HFF-Myc (cell line): ENCODE data around the gene SMARCC2.
"Not testable (repeated sequence)": the region's sequence is repeated elsewhere in the genome, so short reads cannot be mapped to it uniquely, and the experiment has no call there.

Source experiments
- DNase-seq: peaks from one replicate; pipeline ENCODE4 v3.0.0-alpha.2; 2011; ENCODE audit warnings: low read depth; ENCODE audit errors: extremely low read depth
- H3K4me3 ChIP-seq: replicated peaks from 2 replicates; pipeline ENCODE4 v1.5.1; 2011; ENCODE audit warnings: low read depth, mild to moderate bottlenecking, control low read depth, low read length
- TF ChIP-seq, protein P1 (sequence below): IDR thresholded peaks from 2 replicates; pipeline ENCODE4 v1.5.1; 2012; ENCODE audit warnings: mild to moderate bottlenecking, low read depth, low read length, control low read depth; ENCODE audit errors: missing control alignments

Gene SMARCC2

DNA sequence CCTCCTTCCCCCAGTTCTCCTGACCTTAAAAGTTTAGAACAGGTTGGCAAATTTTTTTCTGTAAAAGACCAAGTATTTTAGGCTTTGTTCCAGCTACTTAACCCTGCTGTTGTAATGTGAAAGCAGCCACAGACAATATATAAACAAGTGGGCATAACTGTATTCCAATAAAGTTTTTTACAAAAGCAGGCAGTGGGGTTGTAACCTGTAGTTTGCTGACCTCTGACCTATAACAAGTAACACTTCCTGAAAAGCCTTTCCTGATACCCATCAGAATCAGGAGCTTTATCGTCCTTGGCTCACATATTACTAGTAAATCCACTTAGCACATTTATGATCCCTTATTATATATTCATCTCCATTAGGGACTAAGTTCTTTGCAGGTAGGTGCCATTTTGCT lies 13.1 kb upstream of the SMARCC2 start:
- no peak for DNase-seq
- H3K4me3 ChIP-seq, result no peak overlapping the region
- TF ChIP-seq, protein P1, sequence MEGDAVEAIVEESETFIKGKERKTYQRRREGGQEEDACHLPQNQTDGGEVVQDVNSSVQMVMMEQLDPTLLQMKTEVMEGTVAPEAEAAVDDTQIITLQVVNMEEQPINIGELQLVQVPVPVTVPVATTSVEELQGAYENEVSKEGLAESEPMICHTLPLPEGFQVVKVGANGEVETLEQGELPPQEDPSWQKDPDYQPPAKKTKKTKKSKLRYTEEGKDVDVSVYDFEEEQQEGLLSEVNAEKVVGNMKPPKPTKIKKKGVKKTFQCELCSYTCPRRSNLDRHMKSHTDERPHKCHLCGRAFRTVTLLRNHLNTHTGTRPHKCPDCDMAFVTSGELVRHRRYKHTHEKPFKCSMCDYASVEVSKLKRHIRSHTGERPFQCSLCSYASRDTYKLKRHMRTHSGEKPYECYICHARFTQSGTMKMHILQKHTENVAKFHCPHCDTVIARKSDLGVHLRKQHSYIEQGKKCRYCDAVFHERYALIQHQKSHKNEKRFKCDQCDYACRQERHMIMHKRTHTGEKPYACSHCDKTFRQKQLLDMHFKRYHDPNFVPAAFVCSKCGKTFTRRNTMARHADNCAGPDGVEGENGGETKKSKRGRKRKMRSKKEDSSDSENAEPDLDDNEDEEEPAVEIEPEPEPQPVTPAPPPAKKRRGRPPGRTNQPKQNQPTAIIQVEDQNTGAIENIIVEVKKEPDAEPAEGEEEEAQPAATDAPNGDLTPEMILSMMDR, result no peak

DNA sequence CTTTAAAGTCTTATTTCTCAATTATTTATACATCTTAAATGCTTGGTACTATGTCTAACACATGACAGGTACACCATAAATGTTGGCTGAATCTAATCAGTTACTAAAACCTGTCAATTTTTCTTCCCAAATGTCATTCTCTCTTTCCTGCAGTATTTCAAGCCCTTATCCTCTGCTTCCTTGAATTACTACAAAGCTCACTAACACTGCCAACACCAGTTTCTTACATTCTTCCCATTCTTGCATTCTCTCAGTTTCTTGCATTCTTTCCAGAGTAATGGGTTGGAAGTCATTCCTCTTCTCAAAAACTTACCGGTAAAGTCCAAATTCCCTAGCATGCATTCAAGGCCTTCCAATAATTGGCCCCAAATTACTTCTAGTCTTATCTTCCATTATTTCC lies 9.6 kb upstream of the SMARCC2 start:
- no peak overlapping the region for H3K4me3 ChIP-seq
- DNase-seq, result no peak
- TF ChIP-seq, protein P1, result no peak

DNA sequence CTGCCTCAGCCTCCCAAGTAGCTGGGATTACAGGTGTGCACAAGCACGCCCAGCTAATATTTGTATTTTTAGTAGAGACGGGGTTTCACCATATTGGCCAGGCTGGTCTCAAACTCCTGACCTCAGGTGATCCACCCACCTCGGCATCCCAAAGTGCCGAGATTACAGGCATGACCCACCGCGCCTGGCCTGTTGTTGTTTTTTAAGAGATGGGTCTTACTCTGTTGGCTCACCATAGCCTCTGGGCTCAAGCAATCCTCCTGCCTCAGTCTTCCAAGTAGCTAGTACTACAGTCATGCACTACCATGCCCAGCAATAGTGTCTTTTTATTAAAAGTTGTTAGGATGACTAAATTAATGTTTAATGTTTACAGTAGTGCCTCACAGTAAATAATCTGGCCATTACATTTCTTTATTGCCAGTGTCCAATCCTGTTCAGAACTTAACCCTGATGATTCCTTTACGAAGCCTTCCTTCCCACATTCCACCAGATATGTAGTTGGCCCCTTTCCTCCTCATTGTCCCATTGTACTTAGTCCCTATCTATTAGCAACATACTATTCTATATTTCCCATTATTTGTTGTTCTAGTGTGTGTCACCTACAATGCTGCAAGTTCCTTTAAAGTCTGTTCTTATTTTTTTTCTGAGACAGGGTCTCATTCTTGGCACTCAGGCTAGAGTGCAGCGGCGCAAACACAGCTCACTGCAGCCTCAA lies 8.8 kb upstream of the SMARCC2 start:
- no peak overlapping the region for H3K4me3 ChIP-seq
- TF ChIP-seq, protein P1, result no peak
- no peak for DNase-seq

DNA sequence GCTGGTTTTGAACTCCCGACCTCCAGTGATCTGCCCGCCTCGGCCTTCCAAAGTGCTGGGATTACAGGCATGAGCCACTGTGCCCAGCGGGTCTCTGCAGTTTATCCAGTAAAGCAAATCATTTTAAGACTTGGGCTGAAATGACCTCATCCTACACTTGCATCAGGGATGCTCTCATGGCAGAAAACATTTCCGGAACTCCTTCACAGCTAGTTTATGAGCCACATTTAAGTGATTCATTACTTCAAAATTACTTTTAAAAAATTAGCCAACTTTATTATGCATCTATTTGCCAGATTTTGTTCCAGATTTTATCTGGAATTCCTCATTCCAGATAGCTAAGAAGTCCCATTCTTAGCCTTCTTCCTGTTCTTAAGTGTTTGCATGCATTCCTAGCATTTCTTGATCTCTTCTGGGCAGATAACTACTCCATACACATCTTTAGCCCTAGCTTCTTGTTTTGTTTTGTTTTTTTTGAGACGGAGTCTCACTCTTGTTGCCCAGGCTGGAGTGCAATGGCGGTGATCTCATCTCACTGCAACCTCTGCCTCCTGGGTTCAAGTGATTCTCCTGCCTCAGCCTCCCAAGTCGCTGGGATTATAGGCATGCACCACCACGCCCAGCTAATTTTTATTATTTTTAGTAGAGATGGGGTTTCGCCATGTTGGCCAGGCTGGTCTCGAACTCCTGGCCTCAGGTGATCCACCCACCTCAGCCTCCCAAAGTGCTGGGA lies 7.7 kb upstream of the SMARCC2 start:
- H3K4me3 ChIP-seq, result not testable (repeated sequence)
- peak; percentile 85 for DNase-seq

DNA sequence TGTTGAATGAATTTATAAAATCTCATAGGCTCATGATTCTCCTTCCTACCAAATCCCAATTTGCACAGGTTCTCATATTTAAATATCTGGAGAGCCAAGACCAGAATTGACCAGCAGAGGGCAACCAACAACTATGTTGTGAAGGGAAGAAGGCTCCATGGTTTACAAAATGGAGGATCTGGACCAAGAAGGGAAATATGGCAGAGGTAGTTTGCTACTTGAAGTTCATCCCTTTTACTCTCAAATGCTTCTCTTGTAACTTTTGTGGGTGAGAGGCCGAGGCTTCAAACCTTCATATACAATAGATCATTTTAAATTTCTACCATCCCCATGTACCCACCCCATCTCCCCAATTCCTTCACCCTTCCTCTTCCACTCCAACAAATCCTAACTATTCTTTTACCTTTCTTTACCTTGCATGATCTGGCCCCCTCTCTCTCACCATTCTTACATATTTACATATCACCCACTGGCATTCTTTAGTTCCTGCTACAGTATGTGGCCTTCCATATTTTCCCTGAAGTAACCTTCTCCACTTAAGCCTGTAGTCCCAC lies 3.8 kb upstream of the SMARCC2 start:
- TF ChIP-seq, protein P1, result peak; percentile 74
- H3K4me3 ChIP-seq, result no peak overlapping the region
- DNase-seq, result peak; percentile 67

DNA sequence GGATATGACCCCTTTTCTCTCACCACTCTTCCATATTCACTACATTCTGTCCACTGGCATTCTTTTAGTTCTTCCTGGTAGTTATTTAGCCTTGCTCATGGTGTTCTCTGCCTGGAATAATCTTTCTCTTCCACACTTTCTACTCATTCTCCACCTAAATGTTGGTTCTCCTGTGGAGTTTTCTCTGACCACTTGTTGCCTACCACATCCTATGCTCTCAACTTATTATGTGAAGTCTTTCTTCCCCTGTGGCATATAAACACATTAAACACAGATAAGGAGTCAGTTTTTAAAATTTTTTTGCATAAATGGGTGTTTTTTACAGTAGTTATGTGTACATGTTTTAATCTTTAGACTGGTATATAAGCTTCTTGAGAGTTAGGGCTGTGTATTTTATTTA lies 3.3 kb upstream of the SMARCC2 start:
- TF ChIP-seq, protein P1, result no peak
- H3K4me3 ChIP-seq, result no peak overlapping the region
- DNase-seq, result no peak

DNA sequence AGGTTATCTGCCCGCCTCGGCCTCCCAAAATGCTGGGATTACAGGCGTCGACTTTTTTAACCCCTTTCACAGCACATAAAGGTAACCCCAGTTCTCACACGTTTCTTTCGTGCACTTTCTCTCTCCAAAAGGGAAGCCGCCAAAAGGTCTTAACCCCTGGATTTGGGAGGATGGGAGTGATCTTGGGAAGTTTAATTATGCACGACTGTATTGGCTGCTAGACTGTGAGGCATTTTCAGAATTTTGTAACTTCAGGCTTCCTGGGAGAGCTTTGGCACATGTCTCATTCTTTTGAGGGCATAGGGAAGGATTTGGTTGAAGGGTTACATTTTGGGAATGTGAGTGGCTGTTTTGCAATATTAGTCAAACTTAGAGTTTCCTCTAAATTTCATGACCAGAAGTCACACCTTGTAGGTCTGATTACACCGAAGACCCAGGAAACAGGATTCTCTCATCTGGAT lies 1.4 kb upstream of the SMARCC2 start:
- TF ChIP-seq, protein P1, result no peak
- H3K4me3 ChIP-seq, result peak overlapping the region; percentile 80
- DNase-seq, result no peak
